OCI-LY3 (cell line): Measurements from ENCODE around the gene LRRC4.

Source experiments
- CTCF ChIP-seq: fragments of 200-600, 300-600 bp; sonication (generic); IDR thresholded peaks from 2 replicates; pipeline ENCODE4 v1.5.1; 2014; ENCODE audit warnings: antibody characterized with exemption, low read length, low read depth
- EZH2phosphoT487 ChIP-seq: fragments of 200-600 bp; shearing (Covaris generic); IDR thresholded peaks from 2 replicates; pipeline ENCODE4 v1.6.1; 2018; ENCODE audit warnings: antibody characterized with exemption, mixed run types, low read depth

GRCh38 chr7:128021366-128021765 is 9.9 kb downstream of the LRRC4 start:
- TF ChIP-seq CTCF (no peak), EZH2phosphoT487 (no peak)
